ENCODE data around the gene KIAA2012.

Gene KIAA2012

GRCh38 chr2:202154613-202155012, 81.6 kb downstream of the KIAA2012 start:
- DNase-seq: no peak

GRCh38 chr2:202157211-202157990, 84.3 kb downstream of the KIAA2012 start:
- DNase-seq: no peak

- no peak for DNase-seq
Measured at GRCh38 chr2:202158796-202159195, 85.7 kb downstream of the KIAA2012 start.

- no peak for DNase-seq
Measured at GRCh38 chr2:202161151-202161835, 88.2 kb downstream of the KIAA2012 start.

- no peak for DNase-seq
Measured at GRCh38 chr2:202164411-202164810, 91.4 kb downstream of the KIAA2012 start.

GRCh38 chr2:202165208-202165607, 92.2 kb downstream of the KIAA2012 start:
- no peak for DNase-seq

- DNase-seq: peak in 1 of 2 donors; percentile 7
Measured at GRCh38 chr2:202165945-202166344, 92.9 kb downstream of the KIAA2012 start.

- DNase-seq: no peak
Measured at GRCh38 chr2:202169131-202169530, 96.1 kb downstream of the KIAA2012 start.

- DNase-seq: no peak
Measured at GRCh38 chr2:202169832-202170424, 96.9 kb downstream of the KIAA2012 start.

- no peak for DNase-seq
Measured at GRCh38 chr2:202171241-202171825, 98.3 kb downstream of the KIAA2012 start.

GRCh38 chr2:202172439-202173211, 99.6 kb downstream of the KIAA2012 start:
- DNase-seq: peak; percentile 80 to 83

GRCh38 chr2:202178346-202178958, 105.4 kb downstream of the KIAA2012 start:
- DNase-seq: peak; percentile 45 to 88

- DNase-seq: no peak
Measured at GRCh38 chr2:202184557-202184956, 111.5 kb downstream of the KIAA2012 start.

GRCh38 chr2:202185156-202185555, 112.1 kb downstream of the KIAA2012 start:
- DNase-seq: no peak

- DNase-seq: no peak
Measured at GRCh38 chr2:202186641-202187202, 113.7 kb downstream of the KIAA2012 start.

GRCh38 chr2:202187570-202187969, 114.5 kb downstream of the KIAA2012 start:
- no peak for DNase-seq

GRCh38 chr2:202193305-202193704, 120.2 kb downstream of the KIAA2012 start:
- DNase-seq: no peak

GRCh38 chr2:202193881-202194353, 120.9 kb downstream of the KIAA2012 start:
- DNase-seq: no peak

GRCh38 chr2:202194418-202194817, 121.4 kb downstream of the KIAA2012 start:
- no peak for DNase-seq

- peak; percentile 7 to 28 for DNase-seq
Measured at GRCh38 chr2:202196727-202197126, 123.7 kb downstream of the KIAA2012 start.

Data from inflammatory macrophage treated with lipopolysaccharide for 1 hour (primary cell).